ENCODE results near the gene CABP4.
"Not testable (repeated sequence)": the region's sequence is repeated elsewhere in the genome, so short reads cannot be mapped to it uniquely, and the experiment has no call there.

CABP4 gene

DNA sequence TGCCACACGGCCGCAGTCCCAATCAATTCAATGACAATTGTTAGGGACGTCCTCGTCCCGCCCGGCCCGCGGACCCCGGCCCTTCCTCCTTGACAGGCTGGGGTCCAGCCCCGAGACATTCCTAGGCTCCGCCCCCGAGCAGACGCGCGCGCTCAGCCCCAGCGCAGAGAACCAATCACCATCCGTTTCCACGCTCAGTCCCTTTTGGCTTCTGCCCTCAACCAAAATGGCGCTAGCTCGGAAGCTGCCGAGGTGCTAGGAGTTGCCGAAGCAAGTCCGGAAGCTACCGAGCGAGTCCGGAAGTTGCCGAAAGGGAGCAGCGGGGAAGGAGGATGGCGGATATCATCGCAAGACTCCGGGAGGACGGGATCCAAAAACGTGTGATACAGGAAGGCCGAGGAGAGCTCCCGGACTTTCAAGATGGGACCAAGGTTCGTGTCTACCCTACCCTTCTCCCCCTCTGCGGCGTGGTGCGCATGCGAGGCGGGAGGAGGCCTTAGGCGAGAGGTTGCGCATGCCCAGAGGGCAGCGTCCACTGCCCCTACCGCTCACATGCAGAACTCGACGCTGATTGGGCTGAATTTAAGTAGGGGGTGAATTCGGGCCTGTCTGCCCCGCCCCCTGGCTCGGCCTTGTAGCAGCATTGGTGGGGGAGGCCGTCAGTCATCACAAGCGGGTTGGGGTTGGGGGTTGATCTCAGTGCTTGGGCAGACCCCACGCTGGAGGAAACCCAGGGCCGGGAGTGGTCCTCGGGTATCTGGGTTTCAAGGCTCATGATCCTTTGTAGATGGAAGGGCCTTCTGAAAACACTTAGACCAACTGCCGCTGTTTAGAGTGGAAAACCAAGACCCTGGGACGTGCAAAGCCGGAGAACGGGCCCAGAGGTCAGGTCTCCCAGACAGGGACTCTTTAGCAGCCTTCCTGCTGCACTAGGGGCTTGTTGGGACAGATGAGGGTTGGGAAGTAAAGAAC lies 28.0 kb downstream of the CABP4 start, which contains the start of gene AIP:
AIP (plus strand) TSS at position 200 of the 972 bp plus-strand sequence; CDS start at position 333, 133 bp downstream.
- DNase-seq: peak; percentile 98 to 99

GRCh38 chr11:67483831-67484665 lies 28.9 kb downstream of the CABP4 start:
- DNase-seq: no peak

- DNase-seq: no peak
Observed at GRCh38 chr11:67484847-67485311, 29.7 kb downstream of the CABP4 start.

GRCh38 chr11:67485873-67486361 lies 30.8 kb downstream of the CABP4 start:
- DNase-seq: not testable (repeated sequence)

DNA sequence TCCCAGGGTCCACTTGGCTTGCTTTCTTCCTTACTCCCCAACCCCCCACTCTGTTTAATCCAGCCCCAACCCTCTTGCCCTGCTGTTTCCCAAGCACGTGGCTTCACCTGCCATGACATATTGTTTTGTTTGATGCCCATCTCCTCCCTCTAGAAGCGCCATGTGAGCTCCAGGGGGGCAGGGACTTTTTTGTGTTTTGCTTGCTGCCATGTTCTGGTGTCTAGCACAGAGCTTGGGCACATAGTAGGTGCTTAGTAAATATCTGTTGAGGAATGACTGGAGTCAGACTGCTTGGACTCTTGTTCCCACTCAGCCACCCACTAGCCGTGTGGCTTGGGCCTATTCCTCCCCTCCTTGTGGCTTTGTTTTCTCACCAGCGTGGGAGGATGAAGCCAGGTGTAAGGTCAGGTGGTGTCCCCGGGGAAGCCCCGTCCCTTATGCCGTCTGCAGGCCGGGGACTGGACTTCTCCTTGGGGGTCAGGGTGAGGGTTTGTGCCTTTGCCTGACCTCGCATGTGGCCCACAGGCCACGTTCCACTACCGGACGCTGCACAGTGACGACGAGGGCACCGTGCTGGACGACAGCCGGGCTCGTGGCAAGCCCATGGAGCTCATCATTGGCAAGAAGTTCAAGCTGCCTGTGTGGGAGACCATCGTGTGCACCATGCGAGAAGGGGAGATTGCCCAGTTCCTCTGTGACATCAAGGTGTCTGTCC lies 31.5 kb downstream of the CABP4 start:
- DNase-seq: no peak

DNA sequence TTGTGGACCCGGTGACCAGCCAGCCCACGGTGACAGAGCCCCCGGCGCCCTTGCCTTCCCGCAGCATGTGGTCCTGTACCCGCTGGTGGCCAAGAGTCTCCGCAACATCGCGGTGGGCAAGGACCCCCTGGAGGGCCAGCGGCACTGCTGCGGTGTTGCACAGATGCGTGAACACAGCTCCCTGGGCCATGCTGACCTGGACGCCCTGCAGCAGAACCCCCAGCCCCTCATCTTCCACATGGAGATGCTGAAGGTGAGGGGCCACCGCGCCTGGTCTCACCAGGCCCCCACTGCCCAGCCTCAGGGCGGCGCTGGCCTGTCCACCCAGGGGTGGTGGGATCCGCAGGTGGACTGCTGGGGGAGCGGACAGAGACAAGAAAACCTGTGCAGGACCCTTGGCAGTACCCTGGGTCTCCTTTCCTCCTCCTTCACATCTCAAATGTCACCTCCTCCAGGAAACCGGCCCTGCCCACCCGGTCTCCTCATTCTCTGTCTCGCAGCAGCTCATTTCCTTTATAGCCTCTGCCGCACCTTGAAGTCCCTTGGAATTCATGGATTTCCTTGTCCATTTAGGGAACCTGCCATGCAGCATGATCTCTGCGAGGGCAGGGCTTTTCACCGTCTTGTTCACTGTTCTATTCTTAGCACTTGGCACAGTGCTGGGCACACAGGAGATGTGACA lies 34.2 kb downstream of the CABP4 start:
- DNase-seq: no peak

DNA sequence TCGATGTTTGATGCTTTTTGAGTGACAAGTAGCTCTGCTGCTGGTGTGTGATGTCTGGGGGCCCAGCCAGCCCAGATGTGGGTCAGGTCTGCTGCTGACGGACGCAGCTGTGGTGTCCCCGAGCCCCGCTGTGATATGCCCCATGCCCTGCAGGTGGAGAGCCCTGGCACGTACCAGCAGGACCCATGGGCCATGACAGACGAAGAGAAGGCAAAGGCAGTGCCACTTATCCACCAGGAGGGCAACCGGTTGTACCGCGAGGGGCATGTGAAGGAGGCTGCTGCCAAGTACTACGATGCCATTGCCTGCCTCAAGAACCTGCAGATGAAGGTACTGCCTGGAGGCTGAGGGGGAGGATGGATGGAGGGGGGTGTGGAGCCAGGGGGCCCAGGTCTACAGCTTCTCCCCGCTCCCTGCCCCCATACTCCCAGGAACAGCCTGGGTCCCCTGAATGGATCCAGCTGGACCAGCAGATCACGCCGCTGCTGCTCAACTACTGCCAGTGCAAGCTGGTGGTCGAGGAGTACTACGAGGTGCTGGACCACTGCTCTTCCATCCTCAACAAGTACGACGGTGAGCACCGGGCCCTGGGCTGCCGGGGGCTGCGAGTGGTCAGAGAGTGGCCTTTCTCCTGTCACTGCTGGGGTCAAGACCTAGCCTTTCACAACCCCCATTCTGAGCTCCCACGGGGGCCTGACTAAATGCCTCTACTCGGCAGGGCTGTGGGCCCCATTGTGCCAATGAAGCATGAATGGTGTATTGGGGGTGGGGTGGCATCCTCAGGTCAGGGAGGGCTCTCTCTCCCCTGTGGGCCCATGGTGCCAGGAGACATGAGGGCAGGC lies 35.0 kb downstream of the CABP4 start:
- DNase-seq: no peak

DNA sequence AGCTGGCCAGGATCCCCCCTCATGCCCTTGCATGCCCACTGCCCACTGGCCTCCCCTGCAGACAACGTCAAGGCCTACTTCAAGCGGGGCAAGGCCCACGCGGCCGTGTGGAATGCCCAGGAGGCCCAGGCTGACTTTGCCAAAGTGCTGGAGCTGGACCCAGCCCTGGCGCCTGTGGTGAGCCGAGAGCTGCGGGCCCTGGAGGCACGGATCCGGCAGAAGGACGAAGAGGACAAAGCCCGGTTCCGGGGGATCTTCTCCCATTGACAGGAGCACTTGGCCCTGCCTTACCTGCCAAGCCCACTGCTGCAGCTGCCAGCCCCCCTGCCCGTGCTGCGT lies 35.5 kb downstream of the CABP4 start:
- DNase-seq: no peak

DNA sequence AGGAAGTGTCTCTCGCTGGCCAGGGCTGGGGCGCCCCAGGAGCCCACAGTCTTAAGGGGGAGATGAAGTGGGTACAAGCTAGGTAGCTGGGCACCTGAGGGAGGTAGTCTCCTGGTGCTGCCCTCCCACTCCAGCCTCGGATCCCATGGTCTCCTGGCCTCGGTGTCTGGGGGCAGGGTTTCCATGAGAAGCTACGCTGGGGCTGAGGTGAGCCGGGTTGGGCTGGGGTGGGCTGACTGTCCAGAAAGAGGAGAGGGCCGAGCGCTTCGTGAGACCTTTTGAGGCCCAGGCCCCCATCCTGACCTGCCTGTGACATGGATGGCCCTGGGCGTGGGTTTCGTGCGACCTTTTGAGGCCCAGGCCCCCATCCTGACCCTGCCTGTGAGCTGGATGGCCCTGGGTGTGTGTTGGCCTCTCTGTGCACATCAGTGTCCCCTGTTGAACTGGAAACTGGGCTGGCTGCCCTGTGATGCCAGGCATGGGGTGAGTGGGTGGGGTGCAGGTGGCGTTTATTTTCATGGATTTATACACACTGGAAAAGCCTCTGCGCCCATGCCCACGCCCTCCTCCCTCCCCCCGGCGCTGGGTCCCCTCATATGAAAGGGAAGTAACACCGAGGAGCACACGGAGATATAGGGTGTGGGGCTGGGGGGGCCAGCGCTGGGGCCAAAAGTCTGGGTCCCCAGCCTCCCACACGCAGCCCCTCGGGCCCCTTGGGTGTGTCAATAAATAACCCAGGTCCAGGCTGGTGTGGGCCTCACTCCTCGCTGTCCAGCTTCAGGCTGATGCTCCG lies 36.3 kb downstream of the CABP4 start:
- no peak for DNase-seq

- no peak for DNase-seq
Observed at GRCh38 chr11:67492069-67492727, 37.0 kb downstream of the CABP4 start.

- DNase-seq: no peak
Observed at GRCh38 chr11:67492801-67493547, 37.8 kb downstream of the CABP4 start.

- DNase-seq: no peak
Observed at GRCh38 chr11:67493548-67494370, 38.6 kb downstream of the CABP4 start.

DNA sequence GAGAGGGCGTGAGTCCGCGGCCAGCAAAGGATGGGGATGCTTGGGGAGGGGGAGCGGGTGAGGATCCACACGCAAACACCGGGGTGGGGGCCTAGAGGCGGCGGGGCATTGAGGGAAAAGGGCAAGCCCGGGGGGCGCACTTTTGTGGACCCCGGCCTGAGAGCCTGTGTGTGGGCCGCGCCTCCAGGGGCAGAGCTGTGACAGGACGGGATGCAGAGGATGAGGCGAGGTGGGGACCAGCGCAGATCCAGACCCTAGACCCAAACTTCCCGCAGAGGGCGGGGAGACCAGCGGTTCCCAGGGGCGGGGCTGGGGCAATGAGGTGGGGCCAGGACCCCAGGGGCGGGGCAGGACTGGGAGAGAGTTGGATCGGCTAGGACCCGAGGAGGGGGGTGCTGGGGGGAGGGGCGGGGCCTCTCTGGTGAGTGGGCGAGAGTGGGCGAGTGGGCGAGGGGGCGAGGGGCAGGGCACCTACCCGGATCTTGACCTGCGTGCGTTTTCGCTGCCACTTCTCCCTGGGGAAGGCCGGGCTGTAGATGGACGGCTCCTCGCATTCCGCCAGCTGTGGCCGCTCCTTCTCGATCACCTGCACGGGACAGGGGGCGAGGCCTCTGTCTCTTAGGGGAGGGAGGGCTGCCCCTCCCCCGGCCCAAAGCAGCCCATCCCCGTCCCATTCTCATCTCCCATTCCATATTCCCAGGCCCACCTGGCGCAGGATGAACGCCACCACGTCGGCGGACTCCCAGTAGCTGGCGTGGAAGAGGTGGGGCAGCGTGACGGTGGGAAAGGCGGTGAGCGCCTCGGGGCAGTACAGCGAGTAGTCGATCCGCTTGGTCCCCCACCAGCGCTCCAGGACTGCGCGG lies 39.4 kb downstream of the CABP4 start:
- DNase-seq: no peak

GRCh38 chr11:67495234-67496005 lies 40.3 kb downstream of the CABP4 start:
- no peak for DNase-seq

DNA sequence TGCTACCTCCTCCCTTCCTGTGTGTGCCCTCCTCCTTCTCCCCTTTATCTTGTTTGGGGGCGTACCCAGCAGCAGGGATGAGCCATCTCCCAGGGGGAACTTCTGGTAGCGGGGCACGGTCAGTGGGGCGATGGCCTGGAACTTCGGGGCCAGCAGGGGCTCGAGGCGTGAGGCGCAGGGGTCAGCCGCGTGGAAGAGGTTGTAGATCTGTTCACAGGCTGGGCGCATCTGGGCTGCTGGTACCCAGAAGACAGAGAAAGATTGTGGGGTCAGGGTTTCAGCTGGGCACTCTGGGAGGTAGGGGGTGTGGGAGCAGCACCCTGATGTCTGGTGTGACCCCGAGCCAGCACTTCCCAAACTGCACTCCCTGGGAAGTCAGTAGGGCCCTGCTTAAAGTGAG lies 41.0 kb downstream of the CABP4 start:
- no peak for DNase-seq

DNA sequence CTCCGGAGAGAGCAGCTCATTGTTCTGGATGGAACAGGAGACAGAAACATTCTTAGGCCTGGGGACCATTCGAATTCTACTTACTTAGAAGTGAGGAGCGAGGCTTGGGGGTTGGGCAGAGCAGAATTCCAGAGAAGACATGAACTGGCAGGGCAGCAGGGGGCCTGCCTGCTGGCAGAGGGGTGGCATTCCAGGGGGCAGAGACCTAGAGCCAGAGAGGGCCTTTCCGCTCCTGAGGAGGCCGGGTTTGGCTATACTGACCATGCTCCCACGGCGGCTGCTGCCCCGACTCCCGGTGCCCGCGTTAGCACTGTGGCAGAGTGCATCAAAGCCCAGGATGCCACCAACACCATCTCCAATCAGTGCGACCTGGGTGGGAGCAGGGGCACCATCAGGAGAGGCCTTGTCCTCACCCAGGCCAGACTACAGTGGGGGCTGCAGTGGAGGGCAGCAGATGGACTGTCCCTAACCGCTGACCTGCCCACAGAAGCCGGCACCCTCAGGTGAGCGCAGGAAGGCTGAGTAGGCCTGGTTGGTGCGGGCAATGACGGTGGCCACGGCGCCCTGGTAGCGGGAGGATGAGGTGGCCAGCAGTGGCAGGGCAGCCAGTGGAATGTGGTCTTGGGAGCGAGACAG lies 42.6 kb downstream of the CABP4 start:
- DNase-seq: no peak
